ENCODE data around the gene ESPN. TPM values are rescaled to one million over a fixed set of nuclear protein-coding genes. Genes with fewer than 3 reads are reported as not detected.

The ESPN gene
- polyA plus RNA-seq, 4 donors: 83.5 to 356 (median 285) TPM

DNA sequence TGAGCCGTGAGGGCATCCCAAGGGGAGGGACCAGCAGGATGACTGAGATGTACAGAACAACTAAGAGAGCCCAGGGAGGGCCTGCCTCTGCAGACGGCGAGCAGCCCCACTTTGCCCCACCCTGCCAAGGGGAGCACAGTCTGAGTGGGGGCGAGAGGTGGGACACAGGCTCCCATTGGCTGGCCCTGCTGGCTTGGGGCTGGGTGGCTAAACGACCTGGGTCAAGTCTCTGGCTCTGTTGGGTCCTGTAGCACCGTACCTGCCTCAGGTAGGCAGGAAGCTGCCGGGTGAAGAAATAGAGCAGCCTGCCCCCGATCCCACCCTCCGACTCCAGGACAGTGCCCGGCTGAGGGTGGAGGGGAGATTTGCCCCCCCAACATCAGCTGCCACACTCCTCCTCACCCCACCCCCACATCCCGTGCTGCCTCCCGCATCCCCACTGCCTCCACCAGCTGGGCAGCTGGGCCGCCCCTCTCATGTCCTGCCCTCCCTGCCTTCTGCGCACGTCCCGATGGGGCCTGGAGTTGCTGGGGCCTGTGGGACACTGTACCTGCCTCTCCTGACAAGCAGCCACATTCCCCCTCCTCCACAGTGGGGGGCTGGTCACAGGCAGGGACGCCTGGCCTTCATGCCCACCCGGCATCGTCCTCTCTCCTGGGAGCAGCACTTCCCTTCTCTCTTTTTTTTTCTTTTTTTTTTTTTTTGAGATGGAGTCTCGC lies 79.5 kb downstream of the ESPN start:
- FAIRE-seq (no peak), DNase-seq (no peak)
- Histone ChIP-seq H3K9me3 (ENCODE audit: control insufficient read depth in 2 of 2, insufficient read depth in 1 of 2, low read depth in 1 of 2, low read length in 1 of 2) (no peaks in the 10 kb centered on the region), H3K4me1 (ENCODE audit: control insufficient read depth in 3 of 3, insufficient read depth in 2 of 3, low read depth in 1 of 3, low read length in 2 of 3) (no peaks in the 10 kb centered on the region), H3K4me3 (ENCODE audit: low read depth in 1 of 3, low read length in 3 of 3) (no peak overlapping the region), H3K27me3 (ENCODE audit: control insufficient read depth in 3 of 3, insufficient read depth in 3 of 3, low read length in 3 of 3) (peaks cover 0 to 3% (median 0%) of the 10 kb centered on the region in 3 donors), H3K36me3 (ENCODE audit: control insufficient read depth in 3 of 3, insufficient read depth in 2 of 3, low read depth in 1 of 3, low read length in 3 of 3) (no peaks in the 10 kb centered on the region), H3K27ac (ENCODE audit: low read depth in 1 of 3, low read length in 2 of 3) (no peak overlapping the region)
- 77 to 82% (median 79%) methylated on average over 19 to 20 of the region's 20 CpGs for WGBS, 3 donors

DNA sequence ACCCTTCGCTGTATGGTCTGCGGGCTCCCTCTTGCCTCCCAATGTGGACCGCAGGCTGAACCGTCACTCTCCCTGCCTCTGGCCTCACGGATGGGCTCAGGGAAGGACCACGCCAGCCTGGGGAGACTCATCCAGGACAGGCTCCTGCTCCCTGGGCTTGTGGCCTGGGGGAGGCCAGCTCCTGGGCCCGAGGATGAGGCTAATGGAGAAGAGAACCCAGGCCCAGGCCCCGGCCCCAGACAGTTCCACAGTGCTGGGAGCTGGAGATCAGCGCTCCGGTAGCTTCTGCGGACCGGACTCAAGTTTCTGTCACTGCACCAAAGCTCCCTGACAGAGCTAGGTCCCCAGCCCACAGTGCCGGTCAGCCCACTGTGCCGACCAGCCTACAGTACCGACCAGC lies 80.3 kb downstream of the ESPN start:
- H3K9me3 ChIP-seq (ENCODE audit: control insufficient read depth in 2 of 2, insufficient read depth in 1 of 2, low read depth in 1 of 2, low read length in 1 of 2): no peaks in the 10 kb centered on the region
- FAIRE-seq (no peak), DNase-seq (no peak)
- no peak overlapping the region for H3K4me3 ChIP-seq (ENCODE audit: low read depth in 1 of 3, low read length in 3 of 3)
- no peaks in the 10 kb centered on the region for H3K36me3 ChIP-seq (ENCODE audit: control insufficient read depth in 3 of 3, insufficient read depth in 2 of 3, low read depth in 1 of 3, low read length in 3 of 3)
- H3K27me3 ChIP-seq (ENCODE audit: control insufficient read depth in 3 of 3, insufficient read depth in 3 of 3, low read length in 3 of 3): peaks cover 0 to 3% (median 0%) of the 10 kb centered on the region in 3 donors
- no peaks in the 10 kb centered on the region for H3K4me1 ChIP-seq (ENCODE audit: control insufficient read depth in 3 of 3, insufficient read depth in 2 of 3, low read depth in 1 of 3, low read length in 2 of 3)
- 86 to 93% (median 92%) methylated on average over 15 of the region's 15 CpGs for WGBS, 3 donors
- H3K27ac ChIP-seq (ENCODE audit: low read depth in 1 of 3, low read length in 2 of 3): no peak overlapping the region

DNA sequence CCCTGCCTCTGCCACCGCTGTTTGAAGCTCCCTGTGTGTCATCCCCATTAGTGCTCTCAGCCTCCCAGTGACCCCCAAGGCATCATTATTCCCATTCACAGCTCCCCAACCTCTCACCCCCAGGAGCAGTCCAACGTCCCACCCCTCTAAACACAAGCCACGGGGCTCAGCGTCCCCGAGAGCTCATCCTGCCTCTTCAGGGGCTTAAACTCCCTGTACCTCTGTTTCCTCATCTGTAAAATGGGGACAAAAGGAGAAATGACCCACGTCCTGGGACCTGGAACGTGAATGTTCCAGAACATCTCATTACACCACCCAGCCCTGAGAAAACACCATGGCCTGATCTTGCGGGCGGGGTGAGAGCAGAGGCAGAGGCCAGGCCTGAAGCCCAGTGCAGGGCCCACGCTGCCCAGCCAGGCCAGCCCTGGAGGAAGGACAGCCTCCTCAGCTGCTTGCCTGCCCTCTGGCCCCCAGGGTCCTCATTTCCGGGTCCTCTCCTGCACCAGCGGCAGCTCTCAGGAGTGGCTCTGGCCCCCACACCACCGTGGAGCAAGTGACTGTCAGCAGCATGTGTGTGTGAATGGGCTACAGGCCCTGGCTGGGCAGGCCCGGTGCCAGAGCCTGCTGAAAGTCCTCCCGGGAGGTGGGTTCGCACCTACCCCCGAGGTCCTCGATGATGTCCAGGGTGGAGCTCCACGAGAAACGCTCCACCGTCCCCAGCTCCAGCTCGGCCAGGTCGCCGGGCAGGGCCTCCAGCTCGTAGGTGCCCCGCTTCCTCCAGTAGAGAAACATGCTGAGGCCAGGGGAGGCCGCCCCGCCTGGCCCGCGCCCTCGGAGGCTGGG lies 81.0 kb downstream of the ESPN start:
- no peaks in the 10 kb centered on the region for H3K4me1 ChIP-seq (ENCODE audit: control insufficient read depth in 3 of 3, insufficient read depth in 2 of 3, low read depth in 1 of 3, low read length in 2 of 3)
- DNase-seq: no peak
- no peak overlapping the region for H3K4me3 ChIP-seq (ENCODE audit: low read depth in 1 of 3, low read length in 3 of 3)
- H3K27ac ChIP-seq (ENCODE audit: low read depth in 1 of 3, low read length in 2 of 3): no peak overlapping the region
- H3K36me3 ChIP-seq (ENCODE audit: control insufficient read depth in 3 of 3, insufficient read depth in 2 of 3, low read depth in 1 of 3, low read length in 3 of 3): no peaks in the 10 kb centered on the region
- no peaks in the 10 kb centered on the region for H3K9me3 ChIP-seq (ENCODE audit: control insufficient read depth in 2 of 2, insufficient read depth in 1 of 2, low read depth in 1 of 2, low read length in 1 of 2)
- peaks cover 0 to 2% (median 0%) of the 10 kb centered on the region in 3 donors for H3K27me3 ChIP-seq (ENCODE audit: control insufficient read depth in 3 of 3, insufficient read depth in 3 of 3, low read length in 3 of 3)
- no peak for FAIRE-seq
- 84 to 86% (median 85%) methylated on average over 23 to 31 of the region's 31 CpGs for WGBS, 3 donors

DNA sequence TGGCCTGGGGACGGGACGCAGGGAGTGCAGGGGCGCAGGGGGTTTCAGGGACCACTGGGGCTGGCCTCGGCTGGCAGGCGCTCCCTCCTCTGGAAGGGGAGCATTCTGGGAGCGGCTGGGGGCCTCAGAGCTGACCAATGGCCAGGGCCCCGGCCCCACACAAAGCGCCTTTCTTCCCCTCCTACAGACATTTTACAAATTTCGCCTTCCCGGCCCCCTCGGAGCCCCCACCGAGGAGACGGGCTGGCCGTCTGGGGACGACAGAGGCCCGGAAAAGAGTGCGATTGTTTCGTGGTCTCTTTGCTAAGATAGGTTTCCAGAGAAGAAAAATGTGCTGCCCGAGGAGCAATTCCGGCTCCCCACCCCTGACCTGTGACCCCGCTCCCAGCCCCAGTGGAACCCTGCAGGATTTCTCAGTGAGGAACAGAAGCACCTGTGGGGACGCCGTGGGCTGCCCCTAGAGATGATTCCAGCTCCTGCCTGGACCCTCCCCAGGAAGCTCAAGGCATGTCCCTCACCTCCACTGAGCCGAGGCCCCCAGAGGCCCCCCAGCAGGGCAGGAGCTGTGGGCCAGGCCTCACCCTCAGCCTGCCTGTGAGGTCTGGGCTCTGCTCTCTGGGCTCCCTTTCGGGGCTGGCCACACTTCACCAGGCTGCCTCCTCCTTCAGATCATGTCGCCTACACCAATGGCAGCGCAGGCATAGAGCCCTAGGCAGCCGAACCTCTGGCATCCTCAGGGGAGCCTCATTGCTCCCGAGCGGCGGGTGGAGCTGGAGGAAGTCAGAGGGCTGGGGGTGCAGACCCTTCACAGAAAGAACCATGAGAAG lies 81.8 kb downstream of the ESPN start:
- no peaks in the 10 kb centered on the region for H3K27me3 ChIP-seq (ENCODE audit: control insufficient read depth in 3 of 3, insufficient read depth in 3 of 3, low read length in 3 of 3)
- no peaks in the 10 kb centered on the region for H3K36me3 ChIP-seq (ENCODE audit: control insufficient read depth in 3 of 3, insufficient read depth in 2 of 3, low read depth in 1 of 3, low read length in 3 of 3)
- DNase-seq (no peak), FAIRE-seq (no peak)
- H3K9me3 ChIP-seq (ENCODE audit: control insufficient read depth in 2 of 2, insufficient read depth in 1 of 2, low read depth in 1 of 2, low read length in 1 of 2): no peaks in the 10 kb centered on the region
- H3K4me3 ChIP-seq (ENCODE audit: low read depth in 1 of 3, low read length in 3 of 3): no peak overlapping the region
- 77 to 81% (median 78%) methylated on average over 30 to 31 of the region's 31 CpGs for WGBS, 3 donors
- no peak overlapping the region for H3K27ac ChIP-seq (ENCODE audit: low read depth in 1 of 3, low read length in 2 of 3)
- H3K4me1 ChIP-seq (ENCODE audit: control insufficient read depth in 3 of 3, insufficient read depth in 2 of 3, low read depth in 1 of 3, low read length in 2 of 3): no peaks in the 10 kb centered on the region

DNA sequence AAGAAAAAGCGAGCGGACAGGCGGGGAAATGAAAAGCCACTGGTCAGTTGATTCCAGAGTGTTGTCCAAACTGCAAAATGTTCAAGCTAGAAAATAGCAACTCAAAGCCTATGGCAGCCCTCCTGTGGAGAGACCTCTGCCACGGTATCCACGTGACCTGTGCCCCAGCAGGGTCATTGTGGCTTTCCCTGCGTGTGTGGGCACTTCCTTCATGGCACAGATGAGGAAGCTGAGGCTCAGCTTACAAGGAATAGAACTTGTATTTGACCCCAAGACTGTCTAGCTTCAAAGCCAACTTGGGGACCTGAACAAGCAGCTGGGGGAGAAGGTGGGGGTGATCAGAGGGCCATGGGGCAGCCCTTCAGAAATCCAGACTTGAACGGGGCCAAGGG lies 82.5 kb downstream of the ESPN start:
- DNase-seq (no peak), FAIRE-seq (no peak)
- WGBS, 3 donors: 58 to 69% (median 68%) methylated on average over 7 of the region's 7 CpGs
- H3K4me3 ChIP-seq (ENCODE audit: low read depth in 1 of 3, low read length in 3 of 3): no peak overlapping the region
- no peaks in the 10 kb centered on the region for H3K36me3 ChIP-seq (ENCODE audit: control insufficient read depth in 3 of 3, insufficient read depth in 2 of 3, low read depth in 1 of 3, low read length in 3 of 3)
- H3K9me3 ChIP-seq (ENCODE audit: control insufficient read depth in 2 of 2, insufficient read depth in 1 of 2, low read depth in 1 of 2, low read length in 1 of 2): no peaks in the 10 kb centered on the region
- H3K27me3 ChIP-seq (ENCODE audit: control insufficient read depth in 3 of 3, insufficient read depth in 3 of 3, low read length in 3 of 3): no peaks in the 10 kb centered on the region
- H3K4me1 ChIP-seq (ENCODE audit: control insufficient read depth in 3 of 3, insufficient read depth in 2 of 3, low read depth in 1 of 3, low read length in 2 of 3): no peaks in the 10 kb centered on the region
- no peak overlapping the region for H3K27ac ChIP-seq (ENCODE audit: low read depth in 1 of 3, low read length in 2 of 3)

DNA sequence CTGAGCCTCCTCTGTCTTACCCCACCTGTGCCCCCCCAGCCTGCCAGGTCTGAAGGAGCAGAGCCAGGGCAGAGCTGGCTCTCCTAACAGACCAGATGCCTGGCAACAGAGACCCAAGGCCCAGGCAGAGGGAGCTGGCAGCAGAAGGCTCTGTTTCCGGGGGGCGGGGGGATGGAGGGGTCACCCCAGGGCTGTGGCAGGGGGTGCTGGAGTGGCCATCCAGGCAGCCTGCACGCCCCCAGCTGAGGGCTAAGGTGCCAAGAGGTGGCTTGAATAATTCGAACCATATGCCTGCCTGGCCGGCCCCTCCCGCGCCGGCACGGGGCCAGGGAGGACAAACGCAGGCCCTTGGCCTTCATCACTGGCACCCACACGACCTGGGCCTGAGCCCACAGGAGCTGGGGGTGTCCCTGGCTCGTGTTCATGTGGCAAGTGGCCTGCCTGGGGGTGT lies 82.9 kb downstream of the ESPN start:
- 69 to 78% (median 73%) methylated on average over 12 of the region's 12 CpGs for WGBS, 3 donors
- Histone ChIP-seq H3K27me3 (ENCODE audit: control insufficient read depth in 3 of 3, insufficient read depth in 3 of 3, low read length in 3 of 3) (no peaks in the 10 kb centered on the region), H3K4me3 (ENCODE audit: low read depth in 1 of 3, low read length in 3 of 3) (no peak overlapping the region), H3K36me3 (ENCODE audit: control insufficient read depth in 3 of 3, insufficient read depth in 2 of 3, low read depth in 1 of 3, low read length in 3 of 3) (no peaks in the 10 kb centered on the region), H3K4me1 (ENCODE audit: control insufficient read depth in 3 of 3, insufficient read depth in 2 of 3, low read depth in 1 of 3, low read length in 2 of 3) (no peaks in the 10 kb centered on the region), H3K27ac (ENCODE audit: low read depth in 1 of 3, low read length in 2 of 3) (no peak overlapping the region), H3K9me3 (ENCODE audit: control insufficient read depth in 2 of 2, insufficient read depth in 1 of 2, low read depth in 1 of 2, low read length in 1 of 2) (no peaks in the 10 kb centered on the region)
- DNase-seq (no peak), FAIRE-seq (no peak)

- Histone ChIP-seq H3K36me3 (ENCODE audit: control insufficient read depth in 3 of 3, insufficient read depth in 2 of 3, low read depth in 1 of 3, low read length in 3 of 3) (no peaks in the 10 kb centered on the region), H3K9me3 (ENCODE audit: control insufficient read depth in 2 of 2, insufficient read depth in 1 of 2, low read depth in 1 of 2, low read length in 1 of 2) (no peaks in the 10 kb centered on the region), H3K4me3 (ENCODE audit: low read depth in 1 of 3, low read length in 3 of 3) (no peak overlapping the region), H3K4me1 (ENCODE audit: control insufficient read depth in 3 of 3, insufficient read depth in 2 of 3, low read depth in 1 of 3, low read length in 2 of 3) (no peaks in the 10 kb centered on the region), H3K27me3 (ENCODE audit: control insufficient read depth in 3 of 3, insufficient read depth in 3 of 3, low read length in 3 of 3) (no peaks in the 10 kb centered on the region), H3K27ac (ENCODE audit: low read depth in 1 of 3, low read length in 2 of 3) (no peak overlapping the region)
- DNase-seq: no peak
- WGBS, 3 donors: 73 to 85% (median 74%) methylated on average over 18 of the region's 18 CpGs
- FAIRE-seq: no peak
These were observed 83.7 kb downstream of the ESPN start for GRCh38 chr1:6508154-6508815.

DNA sequence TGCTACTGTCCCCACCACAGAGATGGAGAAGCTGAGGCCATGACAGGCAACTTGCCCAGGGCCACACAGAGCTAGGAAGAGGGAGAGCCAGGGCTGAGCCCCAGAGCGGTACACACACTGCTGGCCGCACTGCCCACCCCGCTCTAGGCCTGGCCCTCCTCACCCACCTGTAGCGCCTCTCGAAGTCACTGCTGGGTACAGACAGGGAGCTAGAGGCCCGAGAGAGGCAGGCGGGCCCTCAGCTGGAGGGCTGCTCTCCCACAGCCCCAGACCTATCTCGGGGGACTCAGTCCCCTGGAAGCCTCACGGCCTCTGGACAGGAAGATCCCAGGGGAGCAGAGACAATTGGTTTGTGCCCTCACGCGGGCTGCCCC lies 84.2 kb downstream of the ESPN start:
- no peak overlapping the region for H3K27ac ChIP-seq (ENCODE audit: low read depth in 1 of 3, low read length in 2 of 3)
- 83 to 91% (median 88%) methylated on average over 11 of the region's 11 CpGs for WGBS, 3 donors
- H3K4me1 ChIP-seq (ENCODE audit: control insufficient read depth in 3 of 3, insufficient read depth in 2 of 3, low read depth in 1 of 3, low read length in 2 of 3): no peaks in the 10 kb centered on the region
- no peaks in the 10 kb centered on the region for H3K9me3 ChIP-seq (ENCODE audit: control insufficient read depth in 2 of 2, insufficient read depth in 1 of 2, low read depth in 1 of 2, low read length in 1 of 2)
- FAIRE-seq: no peak
- no peak overlapping the region for H3K4me3 ChIP-seq (ENCODE audit: low read depth in 1 of 3, low read length in 3 of 3)
- DNase-seq: no peak
- H3K27me3 ChIP-seq (ENCODE audit: control insufficient read depth in 3 of 3, insufficient read depth in 3 of 3, low read length in 3 of 3): no peaks in the 10 kb centered on the region
- no peaks in the 10 kb centered on the region for H3K36me3 ChIP-seq (ENCODE audit: control insufficient read depth in 3 of 3, insufficient read depth in 2 of 3, low read depth in 1 of 3, low read length in 3 of 3)
